Naive B cell (primary cell): ENCODE measurements around the gene DESI2. TPM values are rescaled to one million over a fixed set of nuclear protein-coding genes. Genes with fewer than 3 reads are reported as not detected.
"Not testable (repeated sequence)": the region's sequence is repeated elsewhere in the genome, so short reads cannot be mapped to it uniquely, and the experiment has no call there.

Experiments
- ATAC-seq, 2 donors: fragments of 150-1000 bp; cut with Tn5 transposase; 2 replicates each; pipeline ENCODE4 v1.10.0; 2021; ENCODE audit warnings: low read depth in 2 of 2, mild to moderate bottlenecking in 2 of 2, moderate library complexity in 2 of 2
- DNase-seq: peaks from one replicate; pipeline ENCODE4 v3.0.0; 2022
- H3K27ac Mint-ChIP-seq, 6 donors: one replicate each; pipeline ENCODE4 v1.8.0; 2020 to 2022; ENCODE audit warnings: mild to moderate bottlenecking in 6 of 6, mixed read lengths in 6 of 6, moderate library complexity in 5 of 6, inconsistent platforms in 2 of 6
- H3K27me3 Mint-ChIP-seq, 3 donors: one replicate each; pipeline ENCODE4 v1.8.0; 2021 to 2022; ENCODE audit warnings: mixed read lengths in 3 of 3, mild to moderate bottlenecking in 1 of 3
- H3K36me3 Mint-ChIP-seq, 2 donors: one replicate each; pipeline ENCODE4 v1.8.0; 2020 to 2022; ENCODE audit warnings: mixed read lengths in 2 of 2, inconsistent platforms in 1 of 2, mild to moderate bottlenecking in 1 of 2
- H3K4me1 Mint-ChIP-seq, 3 donors: one replicate each; pipeline ENCODE4 v1.8.0; 2020 to 2022; ENCODE audit warnings: mixed read lengths in 3 of 3, inconsistent platforms in 1 of 3, mild to moderate bottlenecking in 1 of 3, moderate library complexity in 1 of 3
- H3K4me3 Mint-ChIP-seq, 8 donors: one replicate each; pipeline ENCODE4 v1.8.0; 2020 to 2022; ENCODE audit warnings: mild to moderate bottlenecking in 8 of 8, mixed read lengths in 8 of 8, moderate library complexity in 8 of 8, inconsistent platforms in 2 of 8
- H3K9me3 Mint-ChIP-seq, 7 donors: one replicate each; pipeline ENCODE4 v1.8.0; 2020 to 2022; ENCODE audit warnings: mixed read lengths in 7 of 7, mild to moderate bottlenecking in 5 of 7, inconsistent platforms in 2 of 7, moderate library complexity in 1 of 7
- polyA plus RNA-seq, 6 donors: library from polyadenylated mRNA; unstranded; fragments of 300-500 nt; fragmentation: Illumina TruSeq; gene quantifications; one replicate each; pipeline ENCODE4 v1.2.3, GENCODE V29; 2021; ENCODE audit warnings: low read depth in 6 of 6

Gene DESI2
- polyA plus RNA-seq, 6 donors from 2014 or later, result 17.2 to 23.8 (median 19.0) TPM

GRCh38 chr1:244730934-244731434 is 78.1 kb downstream of the DESI2 start:
- peaks cover 16 to 52% (median 40%) of the 10 kb centered on the region in 3 donors for H3K4me1 Mint-ChIP-seq
- no peak for DNase-seq
- H3K36me3 Mint-ChIP-seq, result peaks cover 4 to 6% of the 10 kb centered on the region in 2 donors
- no peak for ATAC-seq
- H3K9me3 Mint-ChIP-seq, result peaks cover 0 to 10% (median 7%) of the 10 kb centered on the region in 7 donors
- H3K4me3 Mint-ChIP-seq, result peak overlapping the region; percentile 68 to 91 (median 85)
- no peaks in the 10 kb centered on the region for H3K27me3 Mint-ChIP-seq
- H3K27ac Mint-ChIP-seq, result peak overlapping the region in 4 of 6 donors; percentile 30 to 73 (median 62)

- Mint-ChIP-seq H3K27ac (no peak overlapping the region), H3K4me3 (peak overlapping the region; percentile 40 to 88 (median 82)), H3K4me1 (peaks cover 16 to 52% (median 42%) of the 10 kb centered on the region in 3 donors), H3K36me3 (peaks cover 6 to 7% of the 10 kb centered on the region in 2 donors), H3K27me3 (no peaks in the 10 kb centered on the region), H3K9me3 (peaks cover 0 to 12% (median 9%) of the 10 kb centered on the region in 7 donors)
- DNase-seq (no peak), ATAC-seq (no peak)
Measured at GRCh38 chr1:244731651-244732050, 78.7 kb downstream of the DESI2 start.

- H3K4me1 Mint-ChIP-seq, result peaks cover 11 to 44% (median 37%) of the 10 kb centered on the region in 3 donors
- peak overlapping the region in 6 of 8 donors; percentile 51 to 81 (median 64) for H3K4me3 Mint-ChIP-seq
- H3K27me3 Mint-ChIP-seq, result no peaks in the 10 kb centered on the region
- H3K9me3 Mint-ChIP-seq, result peaks cover 0 to 12% (median 10%) of the 10 kb centered on the region in 7 donors
- no peak overlapping the region for H3K27ac Mint-ChIP-seq
- DNase-seq (no peak), ATAC-seq (no peak)
- H3K36me3 Mint-ChIP-seq, result peaks cover 6 to 7% of the 10 kb centered on the region in 2 donors
Measured at GRCh38 chr1:244732851-244733450, 80.0 kb downstream of the DESI2 start.

- peak in 1 of 2 donors; percentile 23 for ATAC-seq
- Mint-ChIP-seq H3K27ac (peak overlapping the region in 2 of 6 donors; percentile 17 to 37), H3K4me1 (peaks cover 7 to 26% (median 18%) of the 10 kb centered on the region in 3 donors), H3K36me3 (peaks cover 6 to 7% of the 10 kb centered on the region in 2 donors), H3K9me3 (peaks cover 0 to 12% (median 10%) of the 10 kb centered on the region in 7 donors), H3K27me3 (no peaks in the 10 kb centered on the region), H3K4me3 (peak overlapping the region in 2 of 8 donors; percentile 21 to 56)
- DNase-seq, result no peak
Measured at GRCh38 chr1:244735404-244735803, 82.5 kb downstream of the DESI2 start.

- H3K4me1 Mint-ChIP-seq, result peaks cover 7 to 24% (median 18%) of the 10 kb centered on the region in 3 donors
- peaks cover 0 to 12% (median 10%) of the 10 kb centered on the region in 7 donors for H3K9me3 Mint-ChIP-seq
- H3K4me3 Mint-ChIP-seq, result no peak overlapping the region
- no peak for ATAC-seq
- H3K36me3 Mint-ChIP-seq, result peaks cover 6 to 7% of the 10 kb centered on the region in 2 donors
- H3K27me3 Mint-ChIP-seq, result no peaks in the 10 kb centered on the region
- H3K27ac Mint-ChIP-seq, result peak overlapping the region in 2 of 6 donors; percentile 32 to 41
- no peak for DNase-seq
Measured at GRCh38 chr1:244735876-244736561, 83.1 kb downstream of the DESI2 start.

- not testable (repeated sequence) for ATAC-seq, DNase-seq, H3K4me3 Mint-ChIP-seq, H3K27me3 Mint-ChIP-seq, H3K36me3 Mint-ChIP-seq, H3K27ac Mint-ChIP-seq
- H3K9me3 Mint-ChIP-seq, result peaks cover 0 to 12% (median 10%) of the 10 kb centered on the region in 7 donors
- peaks cover 3 to 11% (median 10%) of the 10 kb centered on the region in 3 donors for H3K4me1 Mint-ChIP-seq
Measured at GRCh38 chr1:244739140-244739539, 86.2 kb downstream of the DESI2 start.

GRCh38 chr1:244740027-244740617 is 87.2 kb downstream of the DESI2 start:
- DNase-seq, ATAC-seq, H3K27ac Mint-ChIP-seq, H3K27me3 Mint-ChIP-seq, H3K36me3 Mint-ChIP-seq, H3K4me3 Mint-ChIP-seq: not testable (repeated sequence)
- peaks cover 0 to 12% (median 10%) of the 10 kb centered on the region in 7 donors for H3K9me3 Mint-ChIP-seq
- peaks cover 3 to 17% (median 13%) of the 10 kb centered on the region in 3 donors for H3K4me1 Mint-ChIP-seq

- H3K4me1 Mint-ChIP-seq, result peaks cover 0 to 19% (median 6%) of the 10 kb centered on the region in 3 donors
- ATAC-seq (no peak), DNase-seq (no peak)
- no peaks in the 10 kb centered on the region for H3K36me3 Mint-ChIP-seq
- H3K27me3 Mint-ChIP-seq, result no peaks in the 10 kb centered on the region
- no peak overlapping the region for H3K4me3 Mint-ChIP-seq
- no peak overlapping the region for H3K27ac Mint-ChIP-seq
- peaks cover 0 to 3% (median 0%) of the 10 kb centered on the region in 7 donors for H3K9me3 Mint-ChIP-seq
Measured at GRCh38 chr1:244741692-244742091, 88.8 kb downstream of the DESI2 start.

- DNase-seq (no peak), ATAC-seq (no peak)
- Mint-ChIP-seq H3K27ac (peak overlapping the region in 1 of 6 donors; percentile 14), H3K9me3 (no peaks in the 10 kb centered on the region), H3K4me1 (peaks cover 0 to 22% (median 6%) of the 10 kb centered on the region in 3 donors), H3K36me3 (no peaks in the 10 kb centered on the region), H3K27me3 (no peaks in the 10 kb centered on the region), H3K4me3 (no peak overlapping the region)
Measured at GRCh38 chr1:244749230-244750016, 96.5 kb downstream of the DESI2 start.

- H3K4me3 Mint-ChIP-seq, result no peak overlapping the region
- no peaks in the 10 kb centered on the region for H3K27me3 Mint-ChIP-seq
- no peak overlapping the region for H3K27ac Mint-ChIP-seq
- DNase-seq, result no peak
- H3K4me1 Mint-ChIP-seq, result peaks cover 0 to 6% (median 0%) of the 10 kb centered on the region in 3 donors
- H3K36me3 Mint-ChIP-seq, result no peaks in the 10 kb centered on the region
- ATAC-seq, result no peak
- H3K9me3 Mint-ChIP-seq, result no peaks in the 10 kb centered on the region
Measured at GRCh38 chr1:244751271-244751895, 98.5 kb downstream of the DESI2 start.

- DNase-seq, result no peak
- no peaks in the 10 kb centered on the region for H3K36me3 Mint-ChIP-seq
- no peaks in the 10 kb centered on the region for H3K9me3 Mint-ChIP-seq
- H3K4me3 Mint-ChIP-seq, result no peak overlapping the region
- no peaks in the 10 kb centered on the region for H3K27me3 Mint-ChIP-seq
- H3K4me1 Mint-ChIP-seq, result peaks cover 0 to 3% (median 0%) of the 10 kb centered on the region in 3 donors
- no peak overlapping the region for H3K27ac Mint-ChIP-seq
- ATAC-seq, result no peak
Measured at GRCh38 chr1:244755673-244756072, 102.7 kb downstream of the DESI2 start.

- no peak overlapping the region for H3K27ac Mint-ChIP-seq
- H3K4me1 Mint-ChIP-seq, result peaks cover 0 to 6% (median 5%) of the 10 kb centered on the region in 3 donors
- no peak for ATAC-seq
- peaks cover 0 to under 1% (median 0%) of the 10 kb centered on the region in 7 donors for H3K9me3 Mint-ChIP-seq
- H3K27me3 Mint-ChIP-seq, result no peaks in the 10 kb centered on the region
- no peaks in the 10 kb centered on the region for H3K36me3 Mint-ChIP-seq
- H3K4me3 Mint-ChIP-seq, result no peak overlapping the region
- no peak for DNase-seq
Measured at GRCh38 chr1:244757091-244757939, 104.4 kb downstream of the DESI2 start.
